SK-N-SH (cell line): ENCODE data around the gene WDR93. TPM values are rescaled to one million over a fixed set of nuclear protein-coding genes. Genes with fewer than 3 reads are reported as not detected.

Experiments
- CTCF ChIA-PET: fragments of 300-600, 350-600 bp; formaldehyde crosslinking; extraction: SDS; loops from one replicate; lab custom pipeline; 2021; lab: Yijun Ruan, JAX
- POLR2A ChIA-PET: fragments of 350-600 bp; sonication (Branson Sonifier 250); formaldehyde crosslinking; extraction: SDS; loops from one replicate; lab custom pipeline; 2020; ENCODE audit warnings: antibody characterized with exemption, inconsistent platforms; lab: Yijun Ruan, JAX
- DNase-seq: peaks from one replicate; pipeline ENCODE4 v3.0.0; 2012
- H2AFZ ChIP-seq: fragments of 200-600 bp; sonication (generic); 2 replicates; pipeline ENCODE4 v1.8.1; 2016; ENCODE audit warnings: antibody characterized with exemption, mild to moderate bottlenecking, low read depth
- H3F3A ChIP-seq: fragments of 200-600 bp; sonication (generic); replicated peaks from 2 replicates; pipeline ENCODE3; 2016; ENCODE audit warnings: antibody characterized with exemption, mild to moderate bottlenecking; ENCODE audit not compliant: insufficient read depth
- H3K27ac ChIP-seq, 2 experiments: fragments of 200-500 bp in 1 of 2; fragments of 200-600 bp in 1 of 2; sonication (Bioruptor generic) in 1 of 2; sonication (generic), shearing (Covaris generic) in 1 of 2; 2 replicates each; pipeline versions ENCODE4 v1.5.1 to v1.6.1; 2014 to 2016; ENCODE audit warnings: low read depth in 2 of 2, inconsistent platforms in 1 of 2, low read length in 1 of 2, mild to moderate bottlenecking in 1 of 2, mixed read lengths in 1 of 2
- H3K27me3 ChIP-seq: fragments of 200-600 bp; sonication (generic), shearing (Covaris generic); 2 replicates; pipeline ENCODE4 v1.6.1; 2016; ENCODE audit warnings: mixed run types; ENCODE audit not compliant: insufficient read depth
- H3K36me3 ChIP-seq, 2 experiments: fragments of 200-500 bp in 1 of 2; fragments of 200-600 bp in 1 of 2; sonication (Bioruptor generic) in 1 of 2; sonication (generic) in 1 of 2; replicated peaks in 1 of 2; 2 replicates each; pipeline versions ENCODE3 to v1.5.1; 2014 to 2016; ENCODE audit warnings: low read length in 1 of 2, mild to moderate bottlenecking in 1 of 2; ENCODE audit not compliant: insufficient read depth in 2 of 2, control insufficient read depth in 1 of 2
- H3K4me1 ChIP-seq, 2 experiments: fragments of 200-500 bp in 1 of 2; fragments of 200-600 bp in 1 of 2; sonication (Bioruptor generic) in 1 of 2; sonication (generic), shearing (Covaris generic) in 1 of 2; 2 replicates each; pipeline versions ENCODE4 v1.5.1 to v1.6.1; 2014 to 2016; ENCODE audit warnings: low read depth in 1 of 2, low read length in 1 of 2, mixed run types in 1 of 2; ENCODE audit not compliant: insufficient read depth in 2 of 2, control insufficient read depth in 1 of 2
- H3K4me2 ChIP-seq: fragments of 200-600 bp; sonication (generic), shearing (Covaris generic); 2 replicates; pipeline ENCODE4 v1.6.1; 2017; ENCODE audit warnings: mixed run types
- H3K4me3 ChIP-seq, 2 experiments: fragments of 200-500 bp in 1 of 2; fragments of 200-600 bp in 1 of 2; sonication (Bioruptor generic) in 1 of 2; sonication (generic), shearing (Covaris generic) in 1 of 2; 2 replicates each; pipeline versions ENCODE4 v1.5.1 to v1.8.1; 2014 to 2016; ENCODE audit warnings: low read depth in 2 of 2, inconsistent platforms in 1 of 2, low read length in 1 of 2, mild to moderate bottlenecking in 1 of 2, mixed read lengths in 1 of 2, moderate library complexity in 1 of 2
- H3K79me2 ChIP-seq: fragments of 200-600 bp; sonication (generic); 2 replicates; pipeline ENCODE4 v1.8.1; 2017; ENCODE audit warnings: mild to moderate bottlenecking; ENCODE audit not compliant: insufficient read depth
- H3K9ac ChIP-seq: fragments of 200-600 bp; sonication (generic); 2 replicates; pipeline ENCODE4 v1.6.1; 2017; ENCODE audit warnings: mixed run types
- H3K9me2 ChIP-seq: fragments of 200-600 bp; sonication (generic); 2 replicates; pipeline ENCODE4 v1.6.1; 2017; ENCODE audit warnings: mixed run types
- H3K9me3 ChIP-seq: fragments of 200-600 bp; sonication (generic); 2 replicates; pipeline ENCODE4 v1.6.1; 2017; ENCODE audit warnings: mixed run types, mild to moderate bottlenecking, moderate library complexity
- H4K20me1 ChIP-seq: fragments of 200-600 bp; sonication (generic); 2 replicates; pipeline ENCODE4 v1.6.1; 2017; ENCODE audit warnings: mild to moderate bottlenecking, mixed run types; ENCODE audit not compliant: insufficient read depth
- CHD2 ChIP-seq: fragments of 150-350 bp; IDR thresholded peaks from 2 replicates; pipeline ENCODE4 v1.6.1; 2018; ENCODE audit warnings: low read length; ENCODE audit not compliant: partially characterized antibody
- CTCF ChIP-seq: fragments of 200-600 bp; sonication (generic); IDR thresholded peaks from 2 replicates; pipeline ENCODE4 v1.6.1; 2017; ENCODE audit warnings: antibody characterized with exemption, mild to moderate bottlenecking, moderate library complexity
- ELF1 ChIP-seq: IDR thresholded peaks from 2 replicates; pipeline ENCODE4 v1.4.0; 2012
- FOSL2 ChIP-seq: IDR thresholded peaks from 2 replicates; pipeline ENCODE4 v1.4.0; 2012; ENCODE audit warnings: low read depth, mild to moderate bottlenecking, moderate library complexity, borderline replicate concordance
- FOXJ3 ChIP-seq: sonication (generic); formaldehyde crosslinking; IDR thresholded peaks from 2 replicates; pipeline ENCODE4 v1.5.1; 2020; ENCODE audit warnings: mild to moderate bottlenecking, missing genetic modification reagents
- GABPA ChIP-seq: IDR thresholded peaks from 2 replicates; pipeline ENCODE4 v1.4.0; 2012; ENCODE audit warnings: low read depth, mild to moderate bottlenecking
- GATA2 ChIP-seq: sonication (generic); formaldehyde crosslinking; IDR thresholded peaks from 2 replicates; pipeline ENCODE4 v1.5.0; 2020; ENCODE audit warnings: mild to moderate bottlenecking, missing genetic modification reagents
- IRF3 ChIP-seq: fragments of 150-350 bp; IDR thresholded peaks from 2 replicates; pipeline ENCODE4 v1.6.1; 2016; ENCODE audit warnings: mild to moderate bottlenecking, low read depth, low read length
- MAX ChIP-seq: IDR thresholded peaks from 2 replicates; pipeline ENCODE4 v1.4.0; 2012; ENCODE audit warnings: low read depth
- MXI1 ChIP-seq: IDR thresholded peaks from 2 replicates; pipeline ENCODE4 v1.6.1; 2012; ENCODE audit warnings: mild to moderate bottlenecking, low read depth, low read length, improper control_type of control experiment
- PBX3 ChIP-seq: IDR thresholded peaks from 2 replicates; pipeline ENCODE4; 2012
- RAD21 ChIP-seq: IDR thresholded peaks from 2 replicates; pipeline ENCODE4 v1.6.1; 2012; ENCODE audit warnings: mild to moderate bottlenecking, low read length
- REST ChIP-seq: IDR thresholded peaks from 2 replicates; pipeline ENCODE4 v1.6.1; 2012; ENCODE audit warnings: mild to moderate bottlenecking, low read depth, low read length, moderate library complexity
- RFX5 ChIP-seq: IDR thresholded peaks from 2 replicates; pipeline ENCODE4 v1.6.1; 2012; ENCODE audit warnings: mild to moderate bottlenecking, improper control_type of control experiment, low read length
- RXRA ChIP-seq: IDR thresholded peaks from 2 replicates; pipeline ENCODE4 v1.4.0; 2012; ENCODE audit warnings: low read depth, mild to moderate bottlenecking, borderline replicate concordance
- SMC3 ChIP-seq: IDR thresholded peaks from 2 replicates; pipeline ENCODE4 v1.6.1; 2012; ENCODE audit warnings: low read depth, low read length, improper control_type of control experiment
- TCF12 ChIP-seq: IDR thresholded peaks from 2 replicates; pipeline ENCODE4 v1.4.0; 2012
- TEAD4 ChIP-seq: IDR thresholded peaks from 2 replicates; pipeline ENCODE4 v1.4.0; 2012; ENCODE audit warnings: mild to moderate bottlenecking, borderline replicate concordance; ENCODE audit not compliant: insufficient read depth
- YY1 ChIP-seq: IDR thresholded peaks from 2 replicates; pipeline ENCODE4 v1.4.0; 2012; ENCODE audit warnings: low read depth, mild to moderate bottlenecking
- ZBTB33 ChIP-seq: IDR thresholded peaks from 2 replicates; pipeline ENCODE4 v1.4.0; 2012; ENCODE audit warnings: low read depth, borderline replicate concordance
- WGBS: methylation state at CpG from one replicate; pipeline ENCODE4 v1.1.6; 2017; ENCODE audit warnings: low lambda C conversion rate; 5-methylcytosine and 5-hydroxymethylcytosine counted together
- polyA plus RNA-seq, 3 experiments: library from polyadenylated mRNA; depleted of rRNA; stranded (reverse); fragments of >200 nt; gene quantifications; 2 replicates each; pipeline ENCODE4 v1.2.3, GENCODE V29; 2012

WDR93 gene
- polyA plus RNA-seq, 1 of the 3 experiments (the other 2 are of a cell fraction) = 0.35 TPM

- 91% methylated on average over 4 of the region's 8 CpGs for WGBS
- no peaks in the 10 kb centered on the region for H3K36me3 ChIP-seq
- no peak overlapping the region for H3K4me3 ChIP-seq
- no peaks in the 10 kb centered on the region for H3K9me3 ChIP-seq
- ChIA-PET CTCF (interaction anchor here (0.8 to 1.0 kb wide), 2 partner anchors 10 to 107 kb away, joined by 3 to 7 read pairs; no protein-coding TSS in a partner anchor), POLR2A (no interaction called here)
- DNase-seq = no peak
- peaks cover 4 to 15% of the 10 kb centered on the region in 2 experiments; a peak in 2 of 4 replicates for H3K4me1 ChIP-seq
- no peak overlapping the region for H2AFZ ChIP-seq
- H3K79me2 ChIP-seq = no peaks in the 10 kb centered on the region
- no peak overlapping the region for H3K4me2 ChIP-seq
- no peaks in the 10 kb centered on the region for H3K9me2 ChIP-seq
- H3K9ac ChIP-seq = no peak overlapping the region
- no peaks in the 10 kb centered on the region for H3K27me3 ChIP-seq
- no peak overlapping the region for H3K27ac ChIP-seq
- H4K20me1 ChIP-seq = no peaks in the 10 kb centered on the region
- peaks cover 10% of the 10 kb centered on the region for H3F3A ChIP-seq
- TF ChIP-seq REST (no peak), FOSL2 (no peak), MXI1 (no peak), GATA2 (CRISPR knock-in tag) (no peak), IRF3 (no peak), PBX3 (no peak), RFX5 (no peak), YY1 (no peak), SMC3 (no peak), RAD21 (no peak), FOXJ3 (CRISPR knock-in tag) (no peak), GABPA (no peak), CTCF (no peak), ELF1 (no peak), TEAD4 (no peak), ZBTB33 (no peak), RXRA (no peak), CHD2 (no peak), MAX (no peak), TCF12 (no peak)
Measured at GRCh38 chr15:89767411-89767915, 76.9 kb downstream of the WDR93 start.
